A549 (cell line): ENCODE data around the gene USH1G.

ENCODE experiments used
- CTCF ChIP-seq: fragments of >200 bp; sonication (Bioruptor Twin); formaldehyde crosslinking; IDR thresholded peaks from 3 replicates; pipeline ENCODE4 v1.5.1; 2016
- ESRRA ChIP-seq: fragments of 150-350 bp; IDR thresholded peaks from 2 replicates; pipeline ENCODE4 v1.6.1; 2014; ENCODE audit warnings: mild to moderate bottlenecking, low read length, borderline replicate concordance

GRCh38 chr17:74930535-74931036, 7.5 kb upstream of the USH1G start:
- no peak for TF ChIP-seq CTCF
- TF ChIP-seq ESRRA = no peak
